HL-60 (cell line): ENCODE results near the gene CPZ.

Experiments used
- DNase-seq, 2 experiments: peaks; one replicate each; pipeline ENCODE4 v3.0.0-alpha.2; 2010 to 2020; ENCODE audit warnings: low read depth in 1 of 2, low spot score in 1 of 2
- H3K27ac ChIP-seq: fragments of 250-450 bp; sonication (Bioruptor Pico); replicated peaks from 2 replicates; pipeline ENCODE4 v1.5.1; 2020; ENCODE audit warnings: mild to moderate bottlenecking, moderate library complexity
- H3K27me3 ChIP-seq: fragments of 250-450 bp; sonication (Bioruptor Pico); 2 replicates; pipeline ENCODE4 v1.5.1; 2021; ENCODE audit warnings: mild to moderate bottlenecking, moderate library complexity; ENCODE audit not compliant: insufficient read depth, poor library complexity, severe bottlenecking
- H3K4me3 ChIP-seq: replicated peaks from 2 replicates; pipeline ENCODE4 v1.5.1; 2011; ENCODE audit warnings: mild to moderate bottlenecking, control low read depth, low read length; ENCODE audit not compliant: insufficient read depth
- CTCF ChIP-seq: IDR thresholded peaks from one replicate; pipeline ENCODE4 v1.5.1; 2011; ENCODE audit warnings: low read length, control low read depth, inconsistent platforms; ENCODE audit not compliant: insufficient read depth
- GABPA ChIP-seq: IDR thresholded peaks from 2 replicates; pipeline ENCODE4 v1.6.1; 2012; ENCODE audit warnings: low read depth
- POLR2AphosphoS5 ChIP-seq: IDR thresholded peaks from 2 replicates; pipeline ENCODE4 v1.6.1; 2012; ENCODE audit warnings: low read depth
- REST ChIP-seq: IDR thresholded peaks from 2 replicates; pipeline ENCODE4 v1.6.1; 2012; ENCODE audit warnings: low read depth; ENCODE audit not compliant: insufficient replicate concordance
- SPI1 ChIP-seq: IDR thresholded peaks from 2 replicates; pipeline ENCODE4 v1.6.1; 2012; ENCODE audit warnings: low read depth, mild to moderate bottlenecking, borderline replicate concordance

Gene CPZ

GRCh38 chr4:8639777-8640720 lies 47.5 kb downstream of the CPZ start:
- Histone ChIP-seq H3K27me3 (no peaks in the 10 kb centered on the region), H3K27ac (no peak overlapping the region), H3K4me3 (no peak overlapping the region)
- no peak for TF ChIP-seq POLR2AphosphoS5
- TF ChIP-seq SPI1 = no peak
- TF ChIP-seq REST = no peak
- TF ChIP-seq GABPA = no peak
- no peak for TF ChIP-seq CTCF
- no peak for DNase-seq

GRCh38 chr4:8640816-8641215 lies 48.3 kb downstream of the CPZ start:
- Histone ChIP-seq H3K27me3 (no peaks in the 10 kb centered on the region), H3K4me3 (no peak overlapping the region), H3K27ac (no peak overlapping the region)
- TF ChIP-seq REST (no peak), POLR2AphosphoS5 (no peak), SPI1 (no peak), GABPA (no peak), CTCF (no peak)
- DNase-seq = no peak

- H3K4me3 ChIP-seq = no peak overlapping the region
- no peaks in the 10 kb centered on the region for H3K27me3 ChIP-seq
Observed at GRCh38 chr4:8641256-8641655, 48.7 kb downstream of the CPZ start.

More at GRCh38 chr4:8641256-8641655, 48.7 kb downstream of the CPZ start:
- no peak for TF ChIP-seq POLR2AphosphoS5
- TF ChIP-seq GABPA = no peak
- no peak for TF ChIP-seq REST
- TF ChIP-seq CTCF = no peak
- TF ChIP-seq SPI1 = no peak
- no peak for DNase-seq
- no peak overlapping the region for H3K27ac ChIP-seq
